Activated naive CD8-positive, alpha-beta T cell treated with anti-CD3 and anti-CD28 coated beads for 36 hours (primary cell): ENCODE data around the gene RAPGEF1. TPM values are rescaled to one million over a fixed set of nuclear protein-coding genes. Genes with fewer than 3 reads are reported as not detected.

Source experiments
- DNase-seq: peaks from one replicate; pipeline ENCODE4 v3.0.0; 2021
- H3K27ac Mint-ChIP-seq: one replicate; pipeline ENCODE4 v1.8.0; 2022; ENCODE audit warnings: mild to moderate bottlenecking, moderate library complexity, mixed read lengths
- H3K27me3 Mint-ChIP-seq: one replicate; pipeline ENCODE4 v1.8.0; 2022; ENCODE audit warnings: mild to moderate bottlenecking, mixed read lengths
- H3K36me3 Mint-ChIP-seq: one replicate; pipeline ENCODE4 v1.8.0; 2021; ENCODE audit warnings: mild to moderate bottlenecking, mixed read lengths
- H3K4me1 Mint-ChIP-seq: one replicate; pipeline ENCODE4 v1.8.0; 2021; ENCODE audit warnings: mixed read lengths
- H3K4me3 Mint-ChIP-seq: one replicate; pipeline ENCODE4 v1.8.0; 2022; ENCODE audit warnings: mild to moderate bottlenecking, moderate library complexity, mixed read lengths
- H3K9me3 Mint-ChIP-seq: one replicate; pipeline ENCODE4 v1.8.0; 2022; ENCODE audit warnings: mixed read lengths
- total RNA-seq, 2 experiments: library from RNA; stranded (reverse); gene quantifications; one replicate each; pipeline ENCODE4 v1.2.3, GENCODE V29; 2021

Gene RAPGEF1
- total RNA-seq, 2 experiments from 2014 or later: 82.3 to 89.0 TPM

DNA sequence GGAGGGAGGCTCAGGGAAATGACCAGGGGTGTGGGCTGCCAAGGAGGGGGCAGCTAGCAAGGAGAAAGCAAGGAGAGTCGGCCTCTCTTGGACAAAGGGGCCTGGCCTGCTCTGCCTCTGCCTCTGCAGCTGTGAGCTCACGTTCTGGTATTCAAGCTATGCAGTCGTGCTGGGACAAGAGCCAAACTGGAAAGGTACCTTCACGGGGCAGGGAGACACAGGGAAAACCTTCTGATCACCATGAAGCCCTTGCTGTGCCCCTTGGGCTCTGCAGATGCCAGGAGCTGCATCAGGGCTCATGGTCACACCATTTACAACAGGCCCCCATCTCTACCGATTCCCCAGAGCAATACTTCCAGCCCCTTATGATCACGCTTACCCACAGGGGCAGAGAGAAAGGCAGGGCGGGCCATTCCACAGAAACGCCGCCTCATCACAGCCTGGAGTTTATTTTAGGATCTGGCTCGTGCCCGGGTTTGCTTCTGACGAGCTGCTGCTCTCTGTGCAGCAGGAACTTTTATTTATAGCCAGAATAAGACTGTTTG lies 131.3 kb downstream of the RAPGEF1 start:
- Mint-ChIP-seq H3K27ac (no peak overlapping the region), H3K36me3 (peaks cover 3% of the 10 kb centered on the region), H3K27me3 (no peaks in the 10 kb centered on the region), H3K4me3 (no peak overlapping the region), H3K9me3 (no peaks in the 10 kb centered on the region), H3K4me1 (no peaks in the 10 kb centered on the region)
- no peak for DNase-seq

DNA sequence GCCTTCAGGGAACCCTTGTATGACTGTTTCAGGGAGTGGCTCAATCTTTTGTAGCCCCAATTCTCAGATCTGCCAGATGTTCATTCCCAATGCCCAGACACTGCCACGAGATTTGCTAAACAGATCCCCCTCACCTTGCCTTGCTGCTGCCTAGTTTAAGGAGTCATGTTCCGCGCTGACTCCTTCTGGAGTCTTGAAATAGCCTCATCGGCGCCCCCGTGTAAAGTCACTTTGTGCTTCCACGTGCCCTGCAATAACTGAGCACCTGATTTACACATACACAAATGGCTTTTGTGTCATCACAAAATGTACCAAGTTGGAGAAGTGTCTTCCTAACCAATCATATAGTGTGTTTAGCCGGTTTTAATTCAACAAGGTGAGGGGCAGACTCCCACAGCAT lies 132.3 kb downstream of the RAPGEF1 start:
- Mint-ChIP-seq H3K36me3 (no peaks in the 10 kb centered on the region), H3K9me3 (no peaks in the 10 kb centered on the region), H3K4me3 (no peak overlapping the region), H3K27ac (no peak overlapping the region), H3K4me1 (no peaks in the 10 kb centered on the region), H3K27me3 (no peaks in the 10 kb centered on the region)
- no peak for DNase-seq

DNA sequence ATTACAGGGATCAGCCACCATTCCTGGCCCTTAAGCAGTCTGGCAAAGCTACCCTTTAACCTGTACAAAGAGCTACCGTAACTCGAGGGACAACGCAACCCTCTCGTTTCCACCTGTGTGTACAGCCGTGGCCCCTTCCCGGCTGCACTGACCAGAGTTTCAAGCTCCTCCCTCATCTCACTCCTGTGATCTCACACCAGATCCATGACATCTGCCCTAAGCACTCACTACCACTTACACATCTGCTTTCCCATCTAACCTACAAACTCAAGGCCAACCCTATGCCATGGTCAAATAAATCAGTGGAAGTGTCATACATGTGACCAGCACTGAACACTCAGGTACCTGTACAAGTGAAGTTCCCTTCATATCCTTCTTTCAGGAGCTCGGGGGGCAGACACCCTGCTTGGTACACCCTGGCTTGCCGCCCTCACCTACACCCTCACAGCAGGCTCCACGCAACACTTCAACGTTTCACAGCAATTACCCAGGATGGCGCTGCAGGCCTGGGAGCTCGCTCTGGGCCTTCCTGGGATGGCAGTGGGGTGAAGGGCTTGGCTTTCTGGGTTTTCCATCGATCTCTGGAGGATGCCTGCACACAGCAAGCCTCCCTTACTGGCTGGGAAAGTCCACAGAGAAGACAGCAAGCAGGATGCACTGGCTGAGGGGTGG lies 132.8 kb downstream of the RAPGEF1 start:
- no peaks in the 10 kb centered on the region for H3K4me1 Mint-ChIP-seq
- H3K27ac Mint-ChIP-seq: no peak overlapping the region
- no peaks in the 10 kb centered on the region for H3K9me3 Mint-ChIP-seq
- DNase-seq: no peak
- no peaks in the 10 kb centered on the region for H3K27me3 Mint-ChIP-seq
- H3K4me3 Mint-ChIP-seq: no peak overlapping the region
- no peaks in the 10 kb centered on the region for H3K36me3 Mint-ChIP-seq

DNA sequence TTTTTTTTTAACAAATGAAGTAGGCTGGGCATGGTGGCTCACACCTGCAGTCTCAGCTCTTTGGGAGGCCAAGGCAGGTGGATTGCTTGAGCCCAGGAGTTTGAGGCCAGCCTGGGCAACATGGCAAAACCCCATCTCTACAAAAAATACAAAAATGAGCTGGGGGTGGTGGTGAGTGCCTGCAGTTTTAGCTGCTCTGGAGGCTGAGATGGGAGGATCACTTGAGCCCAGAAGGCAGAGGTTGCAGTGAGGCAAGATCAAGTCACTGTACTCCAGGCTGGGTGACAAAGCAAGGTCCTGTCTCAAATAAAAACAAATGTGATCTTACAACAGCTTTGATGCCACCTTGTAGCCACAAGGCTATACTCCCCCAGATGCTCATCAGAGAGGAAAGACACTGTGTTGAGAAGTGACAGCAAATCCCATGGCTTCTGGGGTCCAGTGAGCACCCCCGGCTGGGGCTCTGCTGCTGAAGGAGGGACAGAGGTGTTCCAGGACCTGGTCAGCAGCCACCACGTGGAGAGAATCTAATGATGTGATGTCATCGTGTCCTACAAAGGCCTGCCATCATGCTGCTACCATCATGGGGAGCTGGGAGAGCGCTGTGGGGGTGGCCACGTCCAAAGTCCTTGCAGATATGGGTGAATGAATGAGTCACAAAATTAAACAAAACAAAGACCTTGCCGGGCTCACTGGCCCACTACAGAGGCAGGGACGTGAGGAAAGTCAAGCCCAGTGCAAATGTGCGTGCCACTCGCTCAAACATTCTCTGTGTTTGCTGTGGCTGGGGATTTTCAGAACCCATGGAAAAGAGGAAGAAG lies 133.9 kb downstream of the RAPGEF1 start:
- no peak for DNase-seq
- Mint-ChIP-seq H3K36me3 (peaks cover 2% of the 10 kb centered on the region), H3K4me3 (no peak overlapping the region), H3K27me3 (no peaks in the 10 kb centered on the region), H3K9me3 (no peaks in the 10 kb centered on the region), H3K27ac (peak overlapping the region; percentile 7), H3K4me1 (no peaks in the 10 kb centered on the region)

DNA sequence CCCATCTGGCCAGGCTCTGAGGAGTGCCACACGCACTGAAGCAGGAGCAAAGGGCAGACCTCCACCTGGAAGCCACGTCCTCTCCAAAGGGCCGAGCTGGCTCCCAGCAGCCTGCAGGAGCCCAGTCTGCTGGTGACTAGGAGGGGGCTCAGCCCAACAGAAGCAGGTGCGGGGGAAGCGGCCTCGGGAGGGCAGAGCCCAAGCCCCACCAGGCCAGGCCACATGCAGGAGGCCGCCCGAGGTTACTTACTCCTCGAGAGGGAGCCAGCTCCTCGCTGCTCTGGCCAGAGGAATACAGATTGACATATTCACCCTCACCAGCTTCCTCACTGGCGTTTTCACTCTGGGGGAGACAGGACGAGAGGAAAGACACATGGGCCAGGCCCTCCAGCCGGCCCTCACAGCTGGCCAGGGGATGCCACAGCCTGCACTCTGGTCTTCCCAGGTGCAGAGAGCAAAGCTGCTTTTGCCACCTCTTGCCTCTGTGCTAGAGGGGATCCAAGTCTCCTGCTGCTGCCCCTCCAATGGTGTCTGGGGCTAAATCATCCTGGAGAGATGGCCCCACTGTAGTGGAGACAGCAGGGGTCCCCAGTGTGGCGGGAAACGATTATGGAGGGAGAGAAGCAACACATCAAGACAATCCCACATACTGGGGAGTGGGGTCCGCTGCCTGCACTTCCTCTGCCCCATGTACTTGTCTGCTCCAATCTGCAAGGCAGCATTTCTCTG lies 136.0 kb downstream of the RAPGEF1 start:
- no peaks in the 10 kb centered on the region for H3K4me1 Mint-ChIP-seq
- no peaks in the 10 kb centered on the region for H3K27me3 Mint-ChIP-seq
- no peak overlapping the region for H3K27ac Mint-ChIP-seq
- H3K9me3 Mint-ChIP-seq: no peaks in the 10 kb centered on the region
- DNase-seq: no peak
- peaks cover 2% of the 10 kb centered on the region for H3K36me3 Mint-ChIP-seq
- no peak overlapping the region for H3K4me3 Mint-ChIP-seq

DNA sequence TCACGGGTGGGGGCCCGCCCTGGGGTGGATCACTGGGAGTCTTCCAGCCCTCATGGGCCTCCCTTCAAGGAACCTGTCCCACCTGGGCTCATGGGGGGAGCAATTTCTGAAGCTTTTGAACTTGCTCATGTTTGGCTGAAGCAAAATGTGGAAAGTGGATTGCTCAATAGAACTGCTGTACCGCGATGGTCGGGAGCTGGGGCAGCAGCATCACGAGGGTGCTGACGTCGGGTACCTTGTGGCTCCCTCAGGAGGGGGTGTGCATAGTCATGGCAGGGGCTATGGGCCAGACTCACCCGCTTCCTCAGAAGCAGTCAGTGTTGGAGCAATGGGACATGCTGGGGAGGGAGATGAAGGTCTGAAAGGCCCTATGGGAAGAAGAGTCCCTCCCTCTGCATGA lies 136.7 kb downstream of the RAPGEF1 start:
- no peaks in the 10 kb centered on the region for H3K4me1 Mint-ChIP-seq
- H3K9me3 Mint-ChIP-seq: no peaks in the 10 kb centered on the region
- no peak for DNase-seq
- H3K27ac Mint-ChIP-seq: no peak overlapping the region
- no peaks in the 10 kb centered on the region for H3K27me3 Mint-ChIP-seq
- peaks cover 2% of the 10 kb centered on the region for H3K36me3 Mint-ChIP-seq
- no peak overlapping the region for H3K4me3 Mint-ChIP-seq

DNA sequence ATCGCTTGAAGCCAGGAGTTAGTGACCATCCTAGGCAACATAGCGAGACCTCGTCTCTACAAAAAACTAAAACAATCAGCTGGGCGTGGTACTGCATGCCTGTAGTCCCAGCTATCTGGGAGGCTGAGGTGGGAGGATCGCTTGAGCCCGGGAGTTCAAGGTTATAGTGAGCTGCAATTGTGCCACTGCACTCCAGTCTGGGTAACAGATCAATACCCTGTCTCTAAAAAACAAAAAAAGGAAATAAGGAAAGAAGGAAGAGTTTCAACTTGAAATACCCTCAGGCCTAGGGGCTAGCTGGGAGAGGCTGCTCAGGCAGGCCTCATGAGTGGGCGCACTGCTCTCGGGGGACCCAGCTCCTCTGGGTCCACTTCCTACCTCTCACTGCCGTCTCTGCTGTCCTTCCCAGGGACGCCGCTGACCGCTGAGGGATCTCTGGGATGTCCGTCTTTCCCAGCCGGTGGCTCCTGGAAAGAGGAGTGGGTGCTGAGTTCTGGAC lies 138.1 kb downstream of the RAPGEF1 start:
- no peaks in the 10 kb centered on the region for H3K9me3 Mint-ChIP-seq
- peaks cover 2% of the 10 kb centered on the region for H3K36me3 Mint-ChIP-seq
- no peak for DNase-seq
- H3K27me3 Mint-ChIP-seq: no peaks in the 10 kb centered on the region
- H3K27ac Mint-ChIP-seq: no peak overlapping the region
- H3K4me3 Mint-ChIP-seq: no peak overlapping the region
- H3K4me1 Mint-ChIP-seq: no peaks in the 10 kb centered on the region

DNA sequence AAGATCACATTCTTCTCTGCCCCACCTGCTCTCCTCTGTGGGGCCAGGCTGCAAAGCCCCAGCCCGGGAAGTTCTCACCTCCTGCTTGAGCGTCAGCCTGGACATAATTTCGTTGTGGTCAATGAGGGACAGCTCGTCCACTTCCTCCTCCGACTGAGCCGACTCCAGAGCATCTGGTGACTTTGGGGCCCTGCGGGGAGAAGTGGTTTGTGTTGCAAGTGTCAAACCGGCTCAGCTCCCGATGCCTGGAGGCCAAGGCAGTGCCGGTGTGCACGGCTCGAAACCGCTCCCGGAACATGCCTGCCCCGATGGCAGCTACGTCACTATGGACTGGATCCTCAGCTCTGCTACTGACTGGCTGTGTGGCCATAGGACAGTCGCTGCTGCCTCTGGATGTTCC lies 141.8 kb downstream of the RAPGEF1 start:
- DNase-seq: no peak
- Mint-ChIP-seq H3K4me3 (no peak overlapping the region), H3K27me3 (no peaks in the 10 kb centered on the region), H3K27ac (no peak overlapping the region), H3K9me3 (no peaks in the 10 kb centered on the region), H3K4me1 (no peaks in the 10 kb centered on the region), H3K36me3 (peaks cover 2% of the 10 kb centered on the region)

DNA sequence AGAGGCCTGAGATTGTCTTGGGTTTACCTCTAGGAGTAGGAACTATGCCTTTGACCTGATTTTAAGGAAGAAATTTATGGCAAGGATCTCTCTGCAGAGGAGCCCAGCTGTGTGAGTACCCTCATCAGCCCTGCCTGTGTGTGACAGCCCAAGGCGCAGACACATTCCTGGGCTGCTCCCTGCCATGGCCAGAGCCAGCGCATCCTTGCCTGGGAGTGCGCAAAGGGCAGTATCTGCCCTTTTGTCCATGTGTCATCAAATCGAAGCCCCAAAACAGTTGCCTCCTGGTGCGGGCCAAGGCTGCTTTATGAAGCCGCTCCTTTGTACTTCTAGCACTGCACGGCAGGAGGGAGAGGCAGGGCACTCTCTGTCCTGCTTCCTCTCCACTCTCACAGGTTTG lies 142.6 kb downstream of the RAPGEF1 start:
- Mint-ChIP-seq H3K9me3 (no peaks in the 10 kb centered on the region), H3K4me1 (no peaks in the 10 kb centered on the region), H3K27me3 (no peaks in the 10 kb centered on the region), H3K36me3 (peaks cover 2% of the 10 kb centered on the region), H3K27ac (no peak overlapping the region), H3K4me3 (no peak overlapping the region)
- DNase-seq: no peak

DNA sequence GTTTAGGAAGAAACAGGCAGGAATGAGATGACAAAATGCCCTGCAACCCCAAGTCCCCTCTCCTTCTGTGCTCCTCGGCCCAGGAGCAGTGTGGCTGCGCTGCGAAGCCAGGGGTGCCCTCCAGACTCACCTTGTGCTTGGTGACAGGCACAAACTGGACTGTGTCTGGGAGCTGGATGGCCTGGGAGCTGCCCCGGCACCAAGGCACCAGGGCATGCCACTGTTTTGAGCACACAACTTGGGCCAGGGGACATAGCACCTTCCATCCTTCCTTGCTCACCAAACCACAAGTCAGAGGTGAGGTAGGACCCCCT lies 143.5 kb downstream of the RAPGEF1 start:
- H3K4me3 Mint-ChIP-seq: no peak overlapping the region
- no peak overlapping the region for H3K27ac Mint-ChIP-seq
- no peaks in the 10 kb centered on the region for H3K9me3 Mint-ChIP-seq
- H3K36me3 Mint-ChIP-seq: peaks cover 2% of the 10 kb centered on the region
- H3K27me3 Mint-ChIP-seq: no peaks in the 10 kb centered on the region
- peaks cover 6% of the 10 kb centered on the region for H3K4me1 Mint-ChIP-seq
- DNase-seq: no peak

DNA sequence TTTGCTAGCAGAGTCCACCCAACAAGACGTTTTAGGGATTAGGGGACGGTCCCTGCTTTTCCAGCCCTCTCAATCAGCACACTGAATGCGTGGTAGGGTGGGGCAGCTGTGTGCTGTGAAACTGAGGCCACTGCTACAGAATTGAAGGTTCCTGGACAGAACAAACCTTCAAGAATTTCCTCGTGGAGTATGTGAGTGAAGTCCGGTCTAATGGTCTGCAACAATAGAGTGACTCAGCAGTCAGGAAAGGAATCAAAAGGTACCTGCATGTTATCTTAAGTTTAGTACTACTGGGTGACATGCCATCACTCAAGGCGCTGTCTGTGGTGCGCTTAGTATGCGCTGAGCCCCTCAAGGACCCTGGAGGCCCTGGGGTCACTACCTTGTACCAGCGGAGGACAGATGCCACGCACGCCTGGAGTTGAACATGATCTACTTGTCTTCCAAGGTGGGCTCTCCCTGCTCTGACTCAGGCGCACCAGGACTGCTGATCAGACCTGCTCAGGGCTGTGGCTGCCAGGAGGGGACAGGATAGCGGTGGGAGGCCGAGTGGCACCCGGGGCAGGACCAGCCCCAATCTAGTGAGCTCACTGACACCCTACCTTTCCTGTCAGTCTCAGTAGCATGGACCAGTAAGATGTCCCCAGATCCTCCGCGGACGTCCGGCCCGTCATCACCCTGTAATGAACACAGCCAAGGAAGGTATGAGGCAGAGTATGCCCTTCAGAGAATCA lies 144.0 kb downstream of the RAPGEF1 start:
- Mint-ChIP-seq H3K27ac (peak overlapping the region; percentile 29), H3K9me3 (no peaks in the 10 kb centered on the region)

DNA sequence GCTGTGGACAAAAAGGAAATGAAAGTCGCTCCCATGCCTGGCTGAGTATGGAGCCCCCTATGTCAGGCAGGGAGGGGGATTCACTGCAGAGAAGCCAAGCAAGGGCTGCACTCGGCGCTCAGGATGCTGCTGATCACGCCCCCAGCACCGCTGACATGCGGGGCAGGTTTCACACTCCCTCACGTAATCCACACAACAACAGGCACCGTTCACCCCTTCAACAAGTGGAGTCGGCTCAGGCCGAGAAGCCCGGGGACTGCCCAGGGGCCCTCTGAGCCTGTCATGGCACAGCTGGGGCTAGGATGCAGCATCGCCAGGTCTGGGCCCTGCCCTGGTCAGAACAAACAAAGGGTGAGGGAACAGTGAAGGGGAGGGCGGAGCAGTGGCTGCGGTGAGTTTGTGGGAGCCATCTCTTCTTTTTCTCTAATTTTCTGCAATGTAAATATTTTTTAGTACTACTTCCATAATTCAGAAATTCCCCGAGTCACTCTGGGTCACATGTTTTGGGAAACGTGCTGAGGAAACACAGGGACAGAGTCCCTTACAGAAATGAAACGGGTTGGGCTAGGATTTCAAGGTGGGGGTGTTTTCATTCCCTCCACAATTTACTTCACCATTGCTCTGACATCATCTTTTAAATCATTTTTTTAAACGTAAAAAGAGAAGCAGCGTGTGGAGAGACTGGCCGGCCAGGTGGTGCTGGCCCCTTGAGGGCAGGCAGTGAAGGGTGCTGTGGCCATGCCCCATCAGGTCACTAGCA lies 144.8 kb downstream of the RAPGEF1 start:
- no peak overlapping the region for H3K4me3 Mint-ChIP-seq
- no peaks in the 10 kb centered on the region for H3K27me3 Mint-ChIP-seq
- no peak overlapping the region for H3K27ac Mint-ChIP-seq
- no peaks in the 10 kb centered on the region for H3K9me3 Mint-ChIP-seq
- H3K36me3 Mint-ChIP-seq: peaks cover 3% of the 10 kb centered on the region
- no peak for DNase-seq
- H3K4me1 Mint-ChIP-seq: peaks cover 18% of the 10 kb centered on the region

More for the DNA sequence above, 144.0 kb downstream of the RAPGEF1 start:
- Mint-ChIP-seq H3K36me3 (no peaks in the 10 kb centered on the region), H3K4me3 (no peak overlapping the region), H3K4me1 (peaks cover 11% of the 10 kb centered on the region), H3K27me3 (no peaks in the 10 kb centered on the region)
- no peak for DNase-seq

DNA sequence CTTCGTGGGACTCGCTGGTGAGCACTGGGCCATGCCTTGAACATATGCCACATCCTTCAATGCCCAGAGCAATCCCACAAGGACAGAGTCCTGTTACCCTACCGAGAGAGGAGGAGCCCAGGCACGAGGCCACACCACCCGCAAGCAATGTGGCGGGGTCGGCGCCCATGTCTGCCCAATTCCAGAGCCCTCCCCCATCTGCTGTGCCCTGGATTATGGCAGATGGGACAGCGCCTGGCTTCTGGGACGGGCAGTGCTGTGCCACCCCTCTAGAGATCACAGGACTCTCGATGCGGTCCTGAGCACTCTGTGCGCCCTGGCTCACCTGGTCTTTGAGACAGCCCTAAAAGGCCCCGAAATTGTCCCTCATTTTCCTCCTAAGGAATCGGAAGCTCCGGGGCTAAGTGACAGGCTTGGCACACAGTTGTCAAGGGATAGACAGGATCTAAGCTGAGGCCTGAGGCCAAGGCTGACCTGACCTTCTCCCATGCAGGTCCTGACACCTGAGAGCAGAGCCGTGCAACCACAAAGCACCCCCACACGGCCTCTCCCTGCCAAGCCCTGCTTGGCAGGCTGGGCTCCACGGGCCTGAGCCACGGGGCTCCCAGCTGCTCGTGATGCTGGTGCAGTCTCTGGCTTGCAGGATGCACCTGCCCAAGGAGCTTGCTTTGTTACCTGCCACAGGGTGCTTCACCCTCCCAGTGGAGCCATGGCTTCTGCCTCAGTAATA lies 145.8 kb downstream of the RAPGEF1 start:
- Mint-ChIP-seq H3K4me3 (no peak overlapping the region), H3K27me3 (no peaks in the 10 kb centered on the region)

More for the DNA sequence above, 145.8 kb downstream of the RAPGEF1 start:
- Mint-ChIP-seq H3K9me3 (no peaks in the 10 kb centered on the region), H3K36me3 (peaks cover 3% of the 10 kb centered on the region), H3K4me1 (peaks cover 18% of the 10 kb centered on the region), H3K27ac (no peak overlapping the region)
- DNase-seq: no peak
